Renal cortex interstitium (tissue), 11 donors: ENCODE results near the gene ZRANB1. TPM values are rescaled to one million over a fixed set of nuclear protein-coding genes. Genes with fewer than 3 reads are reported as not detected.

Source experiments
- DNase-seq, 11 donors: peaks; one replicate each; pipeline ENCODE4 v3.0.0-alpha.2; 2013; ENCODE audit warnings: low read depth in 9 of 11, low spot score in 4 of 11; ENCODE audit errors: extremely low read depth in 1 of 11
- polyA plus RNA-seq, 3 donors: library from polyadenylated mRNA; unstranded; fragments of 120-200 nt; gene quantifications; one replicate each; pipeline ENCODE4 v1.2.1, GENCODE V29; 2013; ENCODE audit not compliant: insufficient read length in 3 of 3

Gene ZRANB1
- polyA plus RNA-seq, 3 donors = 24.2 to 32.6 (median 27.0) TPM

DNA sequence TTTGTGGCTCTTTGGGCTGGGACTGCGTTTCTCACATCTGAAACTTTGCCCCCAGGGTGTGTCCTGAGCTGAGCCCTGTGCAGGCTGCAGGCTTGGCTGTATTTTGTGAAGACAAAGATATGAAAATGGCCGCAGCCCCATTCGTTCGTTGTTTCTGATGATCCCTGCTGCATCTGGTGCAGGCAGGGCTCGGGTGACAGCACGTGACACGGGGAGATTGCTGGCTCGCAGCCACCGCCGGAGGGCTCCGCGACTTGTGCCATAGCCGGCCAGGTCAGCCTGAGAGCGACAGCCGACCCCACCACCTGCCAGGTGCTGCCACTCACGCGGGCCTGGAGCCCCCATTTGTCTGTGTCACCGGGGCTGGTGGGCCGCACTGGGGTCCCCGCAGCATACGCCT is 81.3 kb downstream of the ZRANB1 start:
- DNase-seq = no peak

DNA sequence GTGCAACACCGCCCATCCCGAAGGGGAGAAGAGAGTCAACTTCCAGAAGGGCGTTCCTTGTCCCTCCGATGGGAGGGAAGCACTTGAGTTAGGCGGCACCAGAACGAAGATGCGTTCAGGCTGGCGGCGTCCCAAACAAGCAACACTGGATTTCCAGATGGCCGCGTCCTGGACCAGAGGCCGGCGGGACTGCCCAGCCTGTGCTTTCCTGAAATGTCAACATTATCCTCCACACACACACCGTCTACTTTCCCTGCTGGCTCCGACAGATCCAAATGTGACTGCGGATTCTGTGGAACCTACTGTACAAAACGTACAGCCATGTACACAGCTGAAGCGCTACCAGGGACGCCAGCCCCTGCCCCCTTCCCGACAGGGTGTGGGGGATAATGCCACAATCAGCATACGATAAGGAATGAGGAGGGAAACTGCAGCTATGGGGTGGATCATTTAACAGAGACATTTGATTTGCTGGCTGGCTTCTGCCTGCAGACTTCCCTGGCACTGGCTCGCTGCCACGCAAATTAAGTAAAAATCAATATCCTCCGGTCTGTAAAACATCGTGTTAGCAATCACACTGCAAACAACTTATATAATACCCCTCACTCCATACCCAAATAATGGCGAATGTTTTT is 82.1 kb downstream of the ZRANB1 start:
- DNase-seq = no peak

DNA sequence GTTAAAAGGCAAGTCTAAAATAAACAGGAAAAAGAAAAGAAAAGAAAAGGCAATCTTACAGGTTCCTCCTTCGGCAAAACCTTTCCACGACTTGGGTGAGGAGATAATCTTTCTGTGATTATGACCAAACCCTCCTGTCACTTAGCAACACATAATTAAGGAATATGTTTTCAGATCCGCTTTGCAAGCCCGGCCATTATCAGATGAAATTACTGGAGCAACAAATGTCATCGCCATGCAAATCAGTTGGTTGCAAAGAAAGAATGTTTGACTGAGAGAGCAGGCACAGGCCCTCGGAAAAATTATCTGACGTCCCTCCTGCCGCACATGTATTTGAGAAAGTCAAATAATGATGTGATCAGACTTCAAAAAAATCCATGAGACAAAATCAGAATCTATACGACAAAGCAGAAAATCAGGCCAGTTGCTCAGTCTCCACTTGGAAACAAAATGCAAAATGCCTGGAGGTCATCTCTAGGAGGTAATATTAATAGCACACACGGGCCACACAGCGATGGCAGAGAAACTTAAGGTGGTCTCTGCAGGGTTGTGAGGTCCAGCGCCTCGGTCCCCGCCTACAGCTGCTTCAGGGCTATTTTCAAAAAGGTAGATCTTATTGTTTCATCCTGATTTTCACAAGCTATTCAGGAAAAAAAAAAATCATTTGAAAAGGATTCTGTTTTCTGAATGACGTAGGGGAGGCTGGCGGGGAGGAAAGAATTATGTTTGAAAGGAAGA is 82.7 kb downstream of the ZRANB1 start:
- no peak for DNase-seq

DNA sequence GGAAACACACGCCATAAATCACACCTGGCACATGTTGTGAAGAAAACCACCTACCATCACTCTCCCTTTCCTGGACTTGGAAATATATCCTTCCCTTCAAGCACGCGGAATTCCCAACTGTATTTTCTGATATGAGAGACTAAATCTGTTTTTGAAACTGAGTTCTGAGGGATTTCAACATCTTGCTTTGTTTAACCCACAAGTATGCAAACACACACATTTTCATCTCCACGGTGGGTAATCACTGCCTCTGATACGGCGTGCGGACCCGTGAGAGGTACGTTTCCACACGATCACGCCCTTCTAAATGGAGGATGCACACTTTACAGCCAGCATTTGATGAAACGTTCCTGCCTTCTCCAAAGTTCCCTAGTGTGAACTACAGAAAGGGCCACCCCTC is 83.4 kb downstream of the ZRANB1 start:
- no peak for DNase-seq

DNA sequence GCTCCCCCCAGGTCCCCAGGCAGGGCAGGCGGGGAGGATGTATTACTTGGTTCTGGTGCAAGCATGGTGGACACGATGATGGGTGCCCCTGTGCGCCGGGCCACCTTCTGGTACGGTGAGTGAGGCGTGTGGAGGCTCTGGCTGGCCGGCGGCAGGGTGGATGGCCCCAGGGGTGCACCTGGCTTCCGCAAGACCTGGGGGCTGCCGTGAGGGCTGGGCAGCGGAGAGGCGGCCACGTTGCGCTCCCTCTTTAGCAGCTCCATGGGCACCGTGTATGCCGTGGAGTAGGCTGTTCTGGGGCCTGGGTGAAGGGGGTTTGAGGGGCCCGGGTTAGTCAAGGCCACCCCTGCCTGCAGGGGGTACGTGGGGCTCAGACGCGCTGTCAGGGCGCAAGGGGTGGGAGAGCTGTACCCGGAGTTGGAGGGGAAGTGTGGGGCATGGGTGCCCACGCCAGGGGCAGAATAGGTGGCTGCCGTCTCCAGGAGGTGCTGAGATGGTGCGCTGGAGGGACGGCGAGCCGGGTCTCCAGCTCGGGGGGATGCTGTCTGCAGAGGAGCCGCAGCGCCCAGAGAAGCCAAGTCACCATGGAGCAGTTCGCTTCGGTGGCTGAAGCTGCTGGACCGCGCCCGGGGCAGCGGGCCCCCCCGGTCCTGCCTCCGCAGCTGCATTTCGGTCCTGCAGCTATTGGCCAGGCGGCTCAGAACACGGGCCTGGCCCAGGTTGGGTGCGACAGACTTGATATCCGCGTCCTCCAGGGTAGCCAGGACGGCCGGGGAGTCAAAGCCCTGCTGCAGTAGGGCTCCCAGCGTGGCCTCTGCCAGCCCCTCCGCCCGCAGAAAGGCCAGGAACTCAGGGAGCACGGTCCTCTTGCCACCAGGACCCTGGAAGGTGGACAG is 84.4 kb downstream of the ZRANB1 start:
- DNase-seq = no peak

DNA sequence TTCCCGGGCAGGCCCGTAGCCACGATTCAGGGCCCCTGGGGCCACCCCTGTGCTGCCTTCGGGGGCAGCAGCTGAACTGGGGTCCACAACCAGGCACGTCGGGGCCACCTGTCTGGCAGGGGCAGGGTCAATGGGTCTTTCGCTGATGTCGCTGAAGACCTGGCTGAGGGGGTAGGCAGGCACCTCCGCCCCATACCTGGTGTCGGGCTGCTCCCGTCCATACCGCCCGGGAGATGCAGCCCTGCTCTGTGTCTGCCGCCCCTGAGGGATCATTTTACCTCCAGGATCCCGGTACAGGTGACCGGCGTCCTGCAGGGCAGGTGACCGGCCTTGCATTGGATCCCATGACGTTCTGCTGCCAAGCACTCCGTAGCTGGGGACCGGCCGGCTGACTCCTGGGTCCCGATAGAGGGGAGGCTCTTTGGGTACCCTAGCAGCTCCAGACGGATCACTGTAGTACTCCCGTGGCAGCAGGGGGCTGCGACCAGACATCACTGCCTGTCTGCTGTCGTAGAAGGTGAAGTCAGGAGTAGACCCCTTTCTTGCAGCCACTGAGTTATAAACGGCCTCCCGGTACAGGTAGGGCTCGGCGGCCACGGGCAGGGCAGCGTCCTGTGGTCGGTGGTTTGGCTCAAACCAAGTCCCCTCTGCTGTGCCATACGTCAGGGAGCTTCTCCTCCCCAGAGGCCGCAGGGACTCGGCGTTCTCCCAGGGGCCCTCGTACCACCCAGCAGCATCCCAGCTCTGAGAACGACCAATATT is 85.2 kb downstream of the ZRANB1 start:
- no peak for DNase-seq

DNA sequence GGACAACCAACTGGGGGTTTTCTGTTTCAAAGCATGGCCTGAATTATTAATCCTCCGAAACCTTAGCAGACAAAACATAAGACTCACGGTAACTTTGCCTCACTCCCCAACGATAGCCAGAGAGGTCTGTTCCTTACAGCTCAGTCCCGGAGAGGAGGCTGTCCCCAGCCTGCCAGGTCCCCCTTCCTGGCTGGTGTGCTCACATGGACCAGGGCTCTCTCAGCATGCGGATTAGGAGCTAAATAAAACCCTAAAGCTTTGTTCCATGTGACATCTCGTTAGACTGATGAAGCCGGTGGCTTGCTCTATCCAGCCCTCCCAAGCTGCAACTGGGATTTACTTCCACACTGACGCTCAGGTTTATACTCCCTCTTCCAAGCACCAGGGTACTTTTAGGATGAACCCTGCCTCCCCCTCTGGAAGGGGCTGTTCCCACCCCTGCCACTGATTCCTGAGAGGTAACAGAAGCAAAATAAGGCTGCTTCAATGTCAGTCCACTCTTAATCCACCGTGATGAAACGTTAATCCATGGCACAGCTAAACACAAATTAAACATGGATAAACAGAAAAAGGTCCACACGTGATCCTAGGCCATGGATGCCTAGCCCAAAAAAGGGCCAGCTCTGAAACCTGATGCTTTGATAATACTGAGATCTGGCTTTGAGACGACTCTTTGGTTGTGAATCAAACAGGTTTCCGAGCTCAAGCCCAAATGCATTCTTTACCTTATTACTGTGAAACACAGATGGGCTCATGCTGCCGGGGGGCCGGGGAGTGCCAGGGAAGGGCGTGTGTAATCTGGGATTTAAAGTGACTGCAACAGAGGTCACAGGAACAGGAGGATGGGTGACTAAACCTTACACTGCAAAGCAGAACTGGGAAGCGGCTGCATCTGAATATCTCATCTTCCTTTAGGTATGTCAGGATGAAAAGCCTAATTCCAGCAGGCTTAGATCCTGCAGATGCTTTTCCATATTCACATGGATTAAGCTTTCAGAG is 86.2 kb downstream of the ZRANB1 start:
- DNase-seq = no peak

DNA sequence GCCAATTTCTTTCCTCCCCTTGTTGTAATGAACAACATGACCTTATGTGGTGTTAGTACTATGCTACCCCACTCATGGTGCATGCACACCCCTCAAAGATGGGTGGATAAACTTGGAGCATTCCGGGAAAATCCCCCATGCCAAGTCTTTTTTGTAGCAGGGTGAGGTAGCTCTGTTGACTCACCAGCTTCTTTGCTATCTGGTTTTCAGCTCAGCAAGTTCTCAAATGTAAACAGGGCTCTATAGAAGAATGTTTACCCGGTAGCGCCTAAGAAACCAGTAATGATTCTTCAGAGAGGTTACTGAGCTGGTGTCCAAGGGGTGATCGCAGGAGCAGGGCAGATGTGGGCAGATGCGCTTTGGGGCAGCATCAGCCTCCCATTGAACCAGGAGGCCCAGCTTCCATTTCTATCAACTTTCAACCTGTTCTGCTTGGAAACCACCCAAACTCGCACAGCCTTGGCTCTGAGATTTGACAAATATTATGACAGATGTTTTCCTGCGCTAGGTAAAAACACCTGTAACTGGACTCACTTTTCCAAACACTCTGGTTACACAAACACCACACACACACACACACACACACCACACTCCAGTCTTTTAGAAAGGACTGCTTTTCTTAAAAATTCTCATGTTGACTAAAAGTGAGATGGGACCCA is 87.8 kb downstream of the ZRANB1 start:
- no peak for DNase-seq

DNA sequence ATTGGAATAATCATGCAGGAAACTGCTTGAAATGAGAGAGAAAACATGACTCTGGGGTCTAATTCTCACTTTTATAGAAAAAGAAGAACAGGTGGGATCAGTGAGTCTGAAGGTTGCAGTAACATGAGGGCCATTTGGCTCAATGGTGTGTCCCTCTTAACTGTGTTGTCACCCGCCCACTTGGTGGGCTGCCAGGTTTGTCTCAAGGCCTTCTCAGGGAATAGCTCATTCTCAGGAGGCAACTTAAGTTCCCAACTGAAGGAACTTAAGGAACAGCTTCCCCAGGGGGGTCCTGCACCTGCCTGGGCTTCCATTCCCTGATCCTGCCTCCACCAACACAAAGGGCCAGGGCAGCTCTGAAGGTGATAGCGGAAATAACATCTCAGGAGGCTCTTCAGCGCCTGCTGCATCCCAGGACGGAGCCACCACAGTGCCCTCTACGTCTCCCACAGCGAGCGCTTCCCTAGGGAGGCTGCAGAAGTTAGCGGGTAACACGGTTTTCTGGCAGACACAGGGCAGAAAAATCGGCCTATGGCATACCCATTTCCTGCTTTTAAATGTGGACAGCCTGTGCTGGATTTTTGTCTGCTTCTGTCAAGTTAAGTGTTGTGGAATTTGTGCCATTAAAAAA is 88.8 kb downstream of the ZRANB1 start:
- DNase-seq = no peak

DNA sequence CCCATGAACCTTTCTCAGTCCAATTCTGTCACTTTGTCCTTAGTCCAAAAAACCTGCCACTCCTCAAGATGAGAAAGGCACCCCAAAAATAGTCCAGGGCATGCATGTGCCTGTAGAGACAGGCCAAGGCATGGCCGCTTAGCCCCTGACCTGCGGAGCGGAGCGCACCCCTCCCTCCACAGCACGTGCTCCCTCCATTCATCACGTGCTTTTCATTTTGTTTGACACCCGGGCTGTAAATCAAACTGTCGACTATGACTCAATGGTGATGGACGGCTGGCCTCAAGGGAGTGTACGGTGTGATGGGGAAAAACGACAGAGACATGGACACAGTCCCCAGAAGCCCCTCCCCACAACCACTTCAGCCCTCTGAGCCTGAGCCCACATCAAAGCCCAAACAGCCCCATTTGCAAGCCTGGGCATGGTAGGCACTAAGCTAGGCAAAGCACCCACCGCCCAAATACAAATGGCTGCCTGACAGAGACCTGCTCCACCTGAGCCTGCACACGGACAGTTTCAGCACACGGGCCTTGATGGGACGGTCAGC is 90.6 kb downstream of the ZRANB1 start:
- DNase-seq = no peak

DNA sequence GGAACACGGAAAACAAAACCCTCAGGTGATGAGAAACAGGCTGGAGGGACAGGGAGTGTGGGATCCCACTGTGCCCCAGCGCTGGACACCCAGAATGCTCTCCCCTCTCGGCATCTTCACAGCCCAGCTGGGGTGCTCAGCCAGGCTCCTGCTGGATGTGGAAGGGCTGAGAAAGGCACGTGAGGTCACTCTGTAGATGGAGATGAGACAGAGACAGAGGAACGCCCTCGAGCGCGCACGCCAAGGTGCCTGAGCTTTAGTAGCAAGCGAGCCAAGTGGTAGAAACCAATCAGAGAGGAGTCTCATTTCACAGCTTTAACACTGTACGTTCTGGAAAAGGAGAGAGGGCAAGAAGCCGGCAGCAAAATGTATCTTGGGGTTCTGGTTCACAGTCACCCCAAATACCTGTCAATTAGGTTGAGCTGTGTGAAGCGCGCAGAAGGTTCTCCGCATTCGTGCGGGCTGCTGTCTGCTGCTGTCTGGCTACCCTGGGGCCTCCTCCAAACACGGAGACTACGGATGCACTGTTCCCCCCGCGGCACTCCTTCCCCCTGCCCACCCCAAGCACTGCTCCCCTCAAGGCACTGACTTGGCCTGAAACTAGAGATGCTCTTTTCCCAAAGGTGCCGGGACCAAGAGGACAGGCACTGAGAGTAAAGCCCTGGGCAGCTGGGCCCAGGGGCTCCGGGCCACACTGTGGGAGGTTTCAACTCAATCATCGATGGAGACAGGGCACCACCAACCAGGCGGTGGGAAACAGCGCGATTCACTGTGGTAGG is 91.4 kb downstream of the ZRANB1 start:
- no peak for DNase-seq

DNA sequence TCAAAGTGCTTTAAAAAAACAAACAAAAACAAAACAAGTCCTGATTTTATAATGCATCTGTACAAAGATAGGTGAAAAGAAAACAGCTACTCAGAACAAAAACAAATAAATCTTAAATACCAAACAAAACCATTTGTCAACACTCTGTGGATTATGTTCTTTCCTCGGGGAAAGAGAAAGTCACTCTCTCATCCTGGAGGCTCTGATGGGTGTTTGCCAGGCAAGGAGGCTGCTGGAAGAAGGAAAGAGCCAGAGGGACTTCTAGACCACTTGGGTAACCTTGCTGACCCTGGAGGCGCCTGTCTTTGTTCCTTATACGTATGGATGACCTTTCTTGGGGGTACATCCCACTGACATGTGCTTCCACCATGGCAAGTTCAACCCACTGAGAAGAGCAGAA is 92.8 kb downstream of the ZRANB1 start:
- DNase-seq = no peak

DNA sequence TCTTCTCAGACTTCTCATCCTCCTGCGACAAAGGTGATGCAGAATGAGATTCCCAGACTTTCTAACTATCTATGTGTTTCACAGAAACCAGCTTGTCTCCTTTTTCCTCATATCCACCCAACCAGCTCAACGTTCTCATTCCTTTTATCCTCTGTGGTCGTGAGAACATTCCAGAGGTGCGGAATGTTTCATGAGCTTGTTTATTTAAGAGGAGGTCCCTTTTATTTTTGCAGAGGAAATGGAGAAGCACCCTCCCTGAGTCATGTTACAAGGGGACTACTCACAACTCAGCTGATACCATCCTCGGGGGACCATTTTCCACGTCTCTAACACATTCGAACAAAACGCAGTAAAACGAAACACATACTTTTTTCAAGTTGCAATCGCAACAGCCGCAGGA is 93.2 kb downstream of the ZRANB1 start:
- DNase-seq = no peak

DNA sequence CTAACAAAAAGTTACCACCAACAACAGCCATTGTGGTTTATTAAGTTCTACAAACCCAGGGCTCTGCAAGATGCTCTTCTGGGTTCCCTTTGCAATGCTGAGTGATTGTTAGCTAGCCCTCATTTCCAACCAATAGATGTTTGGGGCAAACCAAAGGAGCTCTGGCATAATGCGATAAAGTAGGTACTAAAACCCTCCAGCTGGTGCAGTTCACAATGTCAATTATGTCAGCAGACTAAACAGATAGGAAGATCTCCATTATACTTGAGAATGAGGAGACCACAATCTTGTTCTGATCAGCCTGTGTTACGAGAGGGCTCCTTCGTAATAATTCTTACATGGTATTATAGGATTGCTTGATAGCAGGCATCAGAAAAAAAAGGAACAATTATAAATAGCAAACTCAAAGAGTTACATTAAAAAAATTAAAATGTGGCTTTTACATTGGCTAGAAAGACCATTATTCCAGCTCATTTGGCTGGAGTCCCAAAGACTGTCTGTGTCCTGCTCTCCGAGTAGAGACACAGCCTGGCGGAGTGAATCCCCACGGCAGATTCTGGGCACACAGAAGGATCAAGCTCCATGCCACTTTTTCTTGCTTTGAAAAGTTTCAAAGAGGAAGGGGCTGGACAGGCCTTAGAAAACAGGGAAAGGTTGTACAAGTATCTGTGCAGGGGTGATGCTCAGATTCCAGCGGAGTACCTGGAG is 93.8 kb downstream of the ZRANB1 start:
- no peak for DNase-seq

DNA sequence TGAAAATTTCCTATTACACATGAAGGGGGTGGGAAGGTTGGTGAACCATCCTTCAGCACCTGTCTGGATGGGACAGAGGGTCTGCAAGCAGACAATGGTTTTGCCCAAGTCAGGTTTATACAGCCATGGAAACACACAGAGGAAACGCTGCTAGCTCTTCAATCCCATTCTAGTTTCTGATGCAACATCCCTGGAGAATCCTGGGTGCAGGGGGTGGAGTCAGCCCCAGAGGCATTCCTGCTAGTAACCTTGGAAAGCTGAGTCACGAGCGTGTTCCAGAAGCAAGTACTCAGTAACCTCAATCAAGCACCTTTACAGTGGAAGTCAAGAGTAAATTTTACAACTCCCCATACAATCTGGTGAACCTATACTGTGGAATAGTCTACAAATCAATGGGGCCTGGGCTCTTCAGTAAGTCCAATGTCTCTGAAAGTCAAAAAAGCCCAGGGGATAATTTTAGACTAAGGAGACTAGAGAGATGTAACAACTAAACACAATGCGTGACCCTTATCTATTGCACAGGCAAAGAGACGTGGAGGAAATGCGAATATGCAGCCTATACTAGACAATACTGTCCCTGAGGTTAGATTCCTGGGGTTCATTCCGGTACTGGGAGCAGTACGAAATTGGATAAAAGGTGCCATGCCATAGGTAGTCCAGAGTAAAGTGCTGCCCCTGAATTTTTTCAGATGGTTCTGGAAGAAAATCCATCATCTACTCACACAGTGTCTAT is 95.4 kb downstream of the ZRANB1 start:
- no peak for DNase-seq
